ENCODE results near the gene SYT9. TPM values are rescaled to one million over a fixed set of nuclear protein-coding genes. Genes with fewer than 3 reads are reported as not detected.

Gene SYT9
- total RNA-seq, 2 donors from 2014 or later: 0.64 to 2.2 TPM

DNA sequence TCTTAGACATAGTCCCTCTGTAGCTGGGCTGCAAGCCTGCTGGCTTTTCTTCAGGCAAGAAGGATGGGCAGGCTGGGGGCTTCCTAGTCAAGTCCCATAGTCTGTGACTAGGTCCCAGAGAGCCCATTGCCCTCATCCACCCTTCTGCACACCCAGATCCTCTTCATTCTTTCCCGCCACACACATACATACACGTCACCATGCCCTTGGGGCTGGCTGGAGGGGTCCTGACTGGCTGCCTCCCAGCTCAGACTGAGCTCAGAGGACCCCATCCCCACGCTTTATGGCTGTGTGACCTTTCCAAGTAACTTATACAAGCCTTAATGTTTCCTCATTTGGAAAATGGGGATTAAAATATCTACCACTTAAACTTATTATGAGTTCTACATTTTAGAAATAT, 248.5 kb downstream of the SYT9 start:
- H3K27ac ChIP-seq: no peak overlapping the region
- no peak overlapping the region for H3K4me3 ChIP-seq
- no peaks in the 10 kb centered on the region for H3K4me1 ChIP-seq (replicated peaks)
- WGBS: 98% methylated on average over 3 of the region's 3 CpGs
- TF ChIP-seq, protein P1, sequence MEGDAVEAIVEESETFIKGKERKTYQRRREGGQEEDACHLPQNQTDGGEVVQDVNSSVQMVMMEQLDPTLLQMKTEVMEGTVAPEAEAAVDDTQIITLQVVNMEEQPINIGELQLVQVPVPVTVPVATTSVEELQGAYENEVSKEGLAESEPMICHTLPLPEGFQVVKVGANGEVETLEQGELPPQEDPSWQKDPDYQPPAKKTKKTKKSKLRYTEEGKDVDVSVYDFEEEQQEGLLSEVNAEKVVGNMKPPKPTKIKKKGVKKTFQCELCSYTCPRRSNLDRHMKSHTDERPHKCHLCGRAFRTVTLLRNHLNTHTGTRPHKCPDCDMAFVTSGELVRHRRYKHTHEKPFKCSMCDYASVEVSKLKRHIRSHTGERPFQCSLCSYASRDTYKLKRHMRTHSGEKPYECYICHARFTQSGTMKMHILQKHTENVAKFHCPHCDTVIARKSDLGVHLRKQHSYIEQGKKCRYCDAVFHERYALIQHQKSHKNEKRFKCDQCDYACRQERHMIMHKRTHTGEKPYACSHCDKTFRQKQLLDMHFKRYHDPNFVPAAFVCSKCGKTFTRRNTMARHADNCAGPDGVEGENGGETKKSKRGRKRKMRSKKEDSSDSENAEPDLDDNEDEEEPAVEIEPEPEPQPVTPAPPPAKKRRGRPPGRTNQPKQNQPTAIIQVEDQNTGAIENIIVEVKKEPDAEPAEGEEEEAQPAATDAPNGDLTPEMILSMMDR (IDR thresholded peaks at IDR 0.05): no peak
- TF ChIP-seq POLR2A (IDR thresholded peaks at IDR 0.05) (no peak), POLR2AphosphoS5 (IDR thresholded peaks at IDR 0.05) (no peak)
- H3K36me3 ChIP-seq: no peaks in the 10 kb centered on the region
- DNase-seq (ENCODE audit: low spot score): no peak
- intact Hi-C loops (cut with DNase I): no loop called here
- no peaks in the 10 kb centered on the region for H3K9me3 ChIP-seq
- H3K27me3 ChIP-seq (replicated peaks; ENCODE audit: insufficient read depth): no peaks in the 10 kb centered on the region

DNA sequence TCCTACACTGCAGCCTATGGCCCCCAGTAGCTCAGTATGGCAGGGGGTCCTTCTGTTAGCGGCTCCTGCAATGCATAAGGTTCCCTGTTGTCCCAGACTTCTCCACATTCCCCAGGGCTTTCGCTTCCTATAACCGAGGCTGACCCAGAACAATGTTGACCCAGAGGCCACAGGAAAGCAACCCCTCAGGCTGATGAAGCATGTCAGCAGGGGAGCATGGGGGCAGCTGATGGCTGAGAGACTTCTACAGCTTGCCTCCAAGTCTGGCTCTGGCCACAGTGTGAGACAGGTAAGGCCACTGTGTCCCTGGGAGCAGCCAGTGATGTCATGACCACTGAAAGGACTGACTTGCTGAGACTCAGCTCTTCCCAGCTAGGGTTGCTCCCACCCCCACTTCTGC, 249.5 kb downstream of the SYT9 start:
- Histone ChIP-seq H3K36me3 (no peaks in the 10 kb centered on the region), H3K4me1 (replicated peaks) (no peaks in the 10 kb centered on the region), H3K27me3 (replicated peaks; ENCODE audit: insufficient read depth) (no peaks in the 10 kb centered on the region), H3K9me3 (no peaks in the 10 kb centered on the region), H3K27ac (no peak overlapping the region), H3K4me3 (no peak overlapping the region)
- no peak for DNase-seq (ENCODE audit: low spot score)
- intact Hi-C loops (cut with DNase I): no loop called here
- TF ChIP-seq POLR2A (IDR thresholded peaks at IDR 0.05) (no peak), POLR2AphosphoS5 (IDR thresholded peaks at IDR 0.05) (no peak)
- TF ChIP-seq, protein P1 (IDR thresholded peaks at IDR 0.05): no peak
- WGBS: 89% methylated on average over 3 of the region's 3 CpGs

DNA sequence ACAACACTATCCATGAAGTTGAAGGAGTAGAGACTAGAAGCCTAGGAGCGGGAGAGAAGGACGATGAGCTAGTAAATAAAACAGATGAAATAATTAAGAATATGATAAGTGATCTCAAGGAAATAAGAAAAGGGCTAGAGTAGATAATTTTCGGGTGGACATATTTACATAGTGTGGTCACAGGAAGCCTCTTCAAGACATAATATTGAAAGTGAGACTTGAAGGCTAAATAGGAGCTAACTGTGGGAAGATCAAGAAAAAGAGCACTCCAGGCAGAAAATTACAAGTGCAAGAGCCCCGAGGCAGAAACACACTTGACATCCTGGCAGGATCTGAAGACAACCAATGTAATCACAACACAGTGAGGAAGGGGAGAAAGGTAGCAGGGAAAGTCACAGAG, 250.2 kb downstream of the SYT9 start:
- H3K27me3 ChIP-seq (replicated peaks; ENCODE audit: insufficient read depth): no peaks in the 10 kb centered on the region
- DNase-seq (ENCODE audit: low spot score): no peak
- no peak overlapping the region for H3K27ac ChIP-seq
- H3K4me3 ChIP-seq: no peak overlapping the region
- H3K36me3 ChIP-seq: no peaks in the 10 kb centered on the region
- no peaks in the 10 kb centered on the region for H3K4me1 ChIP-seq (replicated peaks)
- TF ChIP-seq POLR2A (IDR thresholded peaks at IDR 0.05) (no peak), POLR2AphosphoS5 (IDR thresholded peaks at IDR 0.05) (no peak)
- H3K9me3 ChIP-seq: no peaks in the 10 kb centered on the region
- intact Hi-C loops (cut with DNase I): no loop called here
- 81% methylated on average over 4 of the region's 4 CpGs for WGBS

DNA sequence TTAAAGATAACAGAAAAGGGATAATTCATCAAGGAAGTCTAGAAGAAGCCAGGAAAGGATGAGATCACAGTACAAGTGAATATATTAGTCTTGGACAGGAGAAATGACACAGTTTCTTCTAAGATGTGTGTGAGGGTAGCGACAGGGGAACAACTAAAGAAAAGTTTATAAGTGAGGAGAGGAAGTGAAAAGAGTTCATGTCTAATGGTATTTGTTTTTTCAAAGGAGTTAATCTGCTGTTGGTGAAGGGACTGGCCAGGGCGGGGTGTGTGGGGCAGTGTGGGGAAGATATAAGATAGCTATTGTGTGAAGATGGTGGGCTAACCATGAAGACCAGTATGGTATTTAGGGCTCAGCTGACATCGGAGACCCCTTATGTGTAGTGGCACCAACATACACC, 254.5 kb downstream of the SYT9 start:
- TF ChIP-seq POLR2AphosphoS5 (IDR thresholded peaks at IDR 0.05) (no peak), POLR2A (IDR thresholded peaks at IDR 0.05) (no peak)
- TF ChIP-seq, protein P1 (IDR thresholded peaks at IDR 0.05): no peak
- no peak overlapping the region for H3K27ac ChIP-seq
- H3K9me3 ChIP-seq: no peaks in the 10 kb centered on the region
- H3K27me3 ChIP-seq (replicated peaks; ENCODE audit: insufficient read depth): no peaks in the 10 kb centered on the region
- H3K36me3 ChIP-seq: no peaks in the 10 kb centered on the region
- intact Hi-C loops (cut with DNase I): no loop called here
- WGBS: 93% methylated on average over 3 of the region's 3 CpGs
- DNase-seq (ENCODE audit: low spot score): no peak
- peaks cover 5% of the 10 kb centered on the region for H3K4me1 ChIP-seq (replicated peaks)
- no peak overlapping the region for H3K4me3 ChIP-seq

DNA sequence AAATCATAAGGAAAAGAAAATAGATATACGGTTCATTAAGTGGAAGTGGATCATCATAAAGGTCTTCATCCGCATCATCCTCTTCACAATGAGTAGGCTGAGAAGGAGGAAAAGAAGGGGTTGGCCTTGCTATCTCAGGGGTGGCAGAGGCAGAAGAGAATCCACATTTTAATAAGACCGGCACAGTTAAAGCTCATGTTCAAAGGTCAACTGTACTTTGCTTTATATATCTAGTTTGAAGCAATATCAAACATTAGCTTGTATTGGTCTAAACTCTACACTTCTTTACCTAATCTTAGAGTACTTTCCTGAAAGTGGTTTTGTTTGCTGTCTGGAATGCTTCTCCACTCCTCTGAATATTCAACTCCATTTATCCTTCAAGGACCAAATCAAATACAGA, 256.4 kb downstream of the SYT9 start:
- TF ChIP-seq POLR2AphosphoS5 (IDR thresholded peaks at IDR 0.05) (no peak), POLR2A (IDR thresholded peaks at IDR 0.05) (no peak)
- TF ChIP-seq, protein P1 (IDR thresholded peaks at IDR 0.05): no peak
- no peak for DNase-seq (ENCODE audit: low spot score)
- Histone ChIP-seq H3K4me3 (no peak overlapping the region), H3K4me1 (replicated peaks) (peaks cover 17% of the 10 kb centered on the region), H3K36me3 (no peaks in the 10 kb centered on the region), H3K27ac (no peak overlapping the region), H3K9me3 (no peaks in the 10 kb centered on the region), H3K27me3 (replicated peaks; ENCODE audit: insufficient read depth) (no peaks in the 10 kb centered on the region)
- 92% methylated on average over 3 of the region's 3 CpGs for WGBS
- intact Hi-C loops (cut with DNase I): no loop called here

All from prostate gland (tissue), 2 donors.